GM18951 (cell line): Measurements from ENCODE around the gene DACH2.

Experiments used
- POLR2A ChIP-seq: IDR thresholded peaks from 4 replicates; pipeline ENCODE4 v1.6.1; 2011; ENCODE audit warnings: mild to moderate bottlenecking; ENCODE audit not compliant: insufficient read length, insufficient read depth; ENCODE audit errors: extremely low read depth
- in situ Hi-C: fragments of 300-500 bp; cut with MboI; formaldehyde crosslinking; loops from one replicate; pipeline ENCODE4 v1.12.0; 2022; ENCODE audit warnings: low sequenced_read_pairs, mixed read lengths, inconsistent platforms; ENCODE audit not compliant: unreplicated experiment

DACH2 gene

DNA sequence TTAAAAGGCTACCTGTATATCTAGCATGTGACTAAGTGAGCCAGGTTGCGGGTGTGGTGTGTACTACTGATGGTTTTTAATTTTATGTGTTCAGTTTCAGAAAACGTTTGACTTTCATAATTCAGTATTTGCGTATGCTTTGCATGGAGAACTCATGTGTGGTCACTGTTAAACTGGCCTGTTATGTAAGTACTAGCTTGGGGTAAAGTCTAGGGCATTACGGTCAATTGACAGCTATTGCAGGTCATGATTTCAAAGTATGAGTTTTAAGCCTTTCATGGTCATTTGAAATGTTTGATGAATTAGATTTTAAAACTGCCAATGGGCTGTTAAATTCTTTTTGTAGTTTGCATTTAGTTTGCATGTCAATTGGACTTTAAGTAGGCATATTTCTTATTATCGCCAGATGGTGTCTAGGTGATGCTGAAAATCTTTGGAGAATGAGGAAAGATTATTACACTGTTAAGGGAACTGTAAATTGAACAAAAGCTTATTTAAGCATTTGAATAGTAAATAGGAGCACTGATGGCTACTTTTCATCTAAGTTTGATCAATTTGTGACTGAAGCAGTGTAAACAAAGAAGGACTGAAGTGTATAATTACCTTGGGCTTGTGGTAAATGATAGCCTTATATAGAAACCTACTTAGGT, 563.4 kb downstream of the DACH2 start:
- TF ChIP-seq POLR2A, result no peak
- in situ Hi-C loops, result no loop called here

DNA sequence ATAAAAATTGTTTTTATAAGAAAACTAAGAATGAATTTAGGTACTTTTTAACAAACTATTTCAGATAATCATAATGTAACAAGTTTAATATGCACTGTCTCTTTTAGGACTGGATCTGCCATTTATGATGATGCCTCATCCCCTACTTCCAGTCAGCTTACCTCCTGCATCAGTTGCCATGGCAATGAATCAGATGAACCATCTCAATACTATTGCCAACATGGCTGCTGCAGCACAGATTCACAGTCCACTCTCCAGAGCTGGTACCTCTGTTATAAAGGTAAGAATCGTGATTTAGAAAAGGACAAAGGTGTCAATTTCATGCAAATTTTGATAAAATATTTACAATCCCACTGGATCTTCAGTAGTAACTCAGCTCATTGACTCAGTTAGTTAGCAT, 566.2 kb downstream of the DACH2 start:
- in situ Hi-C loops, result no loop called here
- no peak for TF ChIP-seq POLR2A

DNA sequence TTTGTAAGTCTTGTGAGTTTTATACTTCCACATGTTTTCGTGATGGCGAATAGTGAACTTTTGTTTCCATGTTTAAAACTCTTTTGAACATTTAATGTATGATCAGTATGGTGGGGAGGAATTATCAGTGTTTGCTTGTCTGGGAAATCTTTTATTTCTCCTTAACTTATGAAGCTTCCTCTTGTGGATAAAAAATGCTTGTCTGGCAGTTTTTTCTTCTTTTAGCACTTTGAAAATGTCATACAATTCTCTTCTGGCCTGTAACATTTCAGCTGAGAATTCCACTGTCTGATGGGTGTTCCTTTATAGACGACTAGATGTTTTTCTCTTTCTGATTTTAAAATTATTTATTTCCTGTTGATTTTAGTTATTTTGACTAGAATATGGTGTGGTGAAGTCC, 576.0 kb downstream of the DACH2 start:
- in situ Hi-C loops, result no loop called here
- no peak for TF ChIP-seq POLR2A

DNA sequence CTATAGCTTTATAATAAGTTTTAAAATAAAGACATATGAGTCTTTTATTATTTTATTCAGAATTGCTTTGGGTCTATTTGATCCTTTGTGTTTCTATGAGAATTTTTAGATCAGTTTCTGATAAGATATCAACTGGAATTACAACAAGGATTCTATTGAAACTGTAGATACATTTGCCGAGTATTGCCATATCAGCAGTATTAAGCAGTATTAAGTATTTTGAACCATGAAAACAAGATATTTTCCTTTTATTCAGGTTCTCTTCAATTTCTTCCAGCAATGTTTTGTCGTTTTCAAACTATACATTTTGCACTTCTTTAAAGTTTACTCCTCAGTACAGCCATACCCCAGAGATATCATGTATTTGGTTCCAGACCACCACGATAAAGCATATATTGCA, 598.8 kb downstream of the DACH2 start:
- TF ChIP-seq POLR2A, result no peak
- in situ Hi-C loops, result no loop called here

DNA sequence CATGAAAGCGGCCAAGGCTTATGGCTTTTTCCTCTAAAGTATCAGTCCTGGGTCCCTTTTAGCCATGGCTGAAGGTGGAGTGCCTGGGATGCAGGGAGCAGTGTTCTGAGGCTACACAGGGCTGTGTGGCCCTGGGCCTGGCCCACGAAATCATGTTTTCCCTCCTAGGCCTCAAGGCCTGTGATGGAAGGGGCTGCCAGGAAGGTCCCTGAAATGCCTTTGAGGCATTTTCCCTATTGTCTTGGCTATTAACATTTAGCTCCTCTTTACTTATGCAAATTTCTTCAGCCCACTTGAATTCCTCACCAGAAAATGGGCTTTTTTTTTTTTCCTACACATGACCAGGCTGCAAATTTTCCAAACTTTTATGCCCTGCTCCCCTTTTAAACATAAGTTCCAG, 657.0 kb downstream of the DACH2 start:
- in situ Hi-C loops, result no loop called here
- TF ChIP-seq POLR2A, result no peak

DNA sequence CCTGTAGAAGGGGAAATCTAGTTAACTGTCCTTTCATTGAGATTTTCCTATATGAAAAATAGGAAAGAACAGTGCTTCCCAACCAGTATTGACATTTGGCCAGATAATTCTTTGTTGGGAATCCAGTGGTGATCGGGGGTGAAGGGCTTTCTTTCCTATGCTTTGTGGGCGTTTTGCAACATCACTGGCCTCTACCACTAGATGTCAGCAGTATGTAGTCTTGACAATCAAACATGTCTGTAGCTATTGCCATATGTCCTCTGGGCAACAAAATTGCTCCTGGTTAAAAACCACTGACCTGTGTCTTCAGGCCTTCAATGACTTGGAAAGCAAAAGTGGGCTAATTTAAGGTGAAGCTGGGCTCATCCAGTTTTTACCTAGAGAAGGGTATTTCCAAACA, 658.5 kb downstream of the DACH2 start:
- no peak for TF ChIP-seq POLR2A
- in situ Hi-C loops, result no loop called here

DNA sequence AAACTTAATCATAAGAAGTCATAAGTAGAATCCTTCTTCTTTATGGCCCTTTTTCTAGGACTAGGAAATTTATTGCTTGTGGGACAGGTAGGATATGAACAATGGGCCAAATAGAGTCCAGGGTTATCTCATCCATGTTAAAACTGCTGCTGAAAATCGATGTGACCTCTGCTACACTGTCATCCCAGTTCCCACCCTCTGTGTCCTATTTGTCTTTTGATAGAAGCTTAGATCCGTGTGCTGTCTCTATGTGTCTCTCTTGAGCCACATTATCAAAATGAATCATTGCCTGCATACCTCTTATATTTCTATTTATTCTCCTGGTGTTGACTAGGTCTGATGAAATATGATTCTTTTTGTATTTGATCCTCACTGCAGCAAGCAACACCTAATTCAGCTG, 661.4 kb downstream of the DACH2 start:
- in situ Hi-C loops, result no loop called here
- no peak for TF ChIP-seq POLR2A

DNA sequence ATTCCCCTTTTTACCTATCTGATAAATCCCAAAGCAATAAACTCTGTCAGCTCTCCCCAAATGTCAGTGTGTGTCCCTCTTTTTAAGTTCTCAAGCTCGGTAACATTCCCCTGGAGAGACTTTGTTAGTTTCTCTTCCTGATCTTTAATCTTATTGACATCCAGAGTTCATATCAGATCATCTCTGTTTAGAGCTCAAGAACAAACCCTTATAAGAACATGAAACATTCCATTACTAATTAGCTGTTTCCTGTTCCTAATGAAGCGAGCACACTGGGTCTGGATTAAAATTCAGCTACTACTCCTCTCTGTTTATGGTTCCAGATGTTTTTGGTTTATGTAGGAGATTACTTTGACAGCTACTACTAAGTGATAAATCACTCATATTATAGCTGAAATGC, 681.5 kb downstream of the DACH2 start:
- in situ Hi-C loops, result no loop called here

DNA sequence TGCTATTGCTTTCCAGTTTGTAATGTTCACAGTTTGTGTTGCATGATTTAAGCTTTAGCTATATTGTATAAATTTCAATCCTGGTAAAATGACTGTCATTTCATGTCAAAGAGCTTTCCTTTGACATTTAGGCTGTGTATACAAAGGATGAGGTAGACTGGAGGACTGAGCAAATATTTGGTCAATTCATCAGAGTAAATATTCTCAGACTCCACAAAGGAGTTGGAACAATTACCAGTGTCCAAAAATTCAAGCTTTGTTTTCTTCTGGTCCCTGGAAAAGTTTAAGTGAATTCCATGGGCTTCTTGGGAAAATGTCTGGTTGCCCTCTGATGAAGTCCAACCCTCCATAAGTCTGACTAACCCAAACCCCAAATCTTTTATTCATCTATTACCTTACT, 682.4 kb downstream of the DACH2 start:
- TF ChIP-seq POLR2A, result no peak
- in situ Hi-C loops, result no loop called here

More for the DNA sequence above, 681.5 kb downstream of the DACH2 start:
- no peak for TF ChIP-seq POLR2A

DNA sequence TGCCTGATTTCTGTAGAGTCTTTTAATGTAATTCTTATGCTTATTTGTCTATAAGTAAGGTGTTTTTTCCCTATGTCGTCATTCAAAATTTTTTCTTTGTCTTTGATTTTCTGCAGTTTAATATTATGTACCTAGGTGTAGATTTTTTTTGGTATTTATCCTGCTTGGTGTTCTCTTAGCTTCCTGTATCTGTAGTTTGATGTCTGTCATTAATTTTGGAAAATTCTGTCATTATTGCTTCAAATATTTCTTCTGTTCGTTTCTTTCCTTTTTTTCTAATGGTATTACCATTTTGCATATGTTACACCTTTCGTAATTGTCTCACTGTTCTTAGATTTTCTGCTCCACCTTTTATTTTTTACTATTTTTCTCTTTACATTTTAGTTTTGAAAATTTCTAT, 696.9 kb downstream of the DACH2 start:
- in situ Hi-C loops, result no loop called here
- no peak for TF ChIP-seq POLR2A
